H54 (cell line): ENCODE results near the gene GPR151.
"Not testable (repeated sequence)": the region's sequence is repeated elsewhere in the genome, so short reads cannot be mapped to it uniquely, and the experiment has no call there.

Experiments
- DNase-seq: peaks from one replicate; pipeline ENCODE4 v3.0.0; 2011; ENCODE audit warnings: low spot score, mixed read lengths; ENCODE audit not compliant: insufficient read length
- FAIRE-seq: peaks from 3 replicates; lab custom pipeline; 2011; peaks lifted over from hg19 to GRCh38; lab: Jason Lieb, UNC
- POLR2A ChIP-seq: IDR thresholded peaks from 2 replicates; pipeline ENCODE4 v1.6.1; 2011; ENCODE audit warnings: low read depth, mild to moderate bottlenecking, low read length

The GPR151 gene

DNA sequence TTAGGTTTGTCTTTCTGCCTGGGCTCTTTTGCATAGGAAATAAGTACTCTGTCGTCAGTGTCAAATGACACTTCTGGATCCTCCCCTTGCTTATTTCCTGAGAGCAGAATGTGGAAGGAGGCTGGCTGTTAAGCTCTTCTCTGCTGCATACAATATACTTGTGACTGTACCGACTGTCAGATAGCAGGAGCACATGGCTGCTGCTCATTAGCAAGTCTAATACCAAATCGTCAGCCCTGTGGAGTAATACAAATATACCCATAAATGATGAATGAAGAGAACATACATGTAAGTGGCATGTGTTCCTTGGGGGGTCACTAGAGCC lies at the start of gene GPR151:
Gene GPR151, minus strand, starts transcription at position 40 of the 325 bp plus-strand sequence. CDS start 77 bp downstream, outside the sequence.
- no peak for TF ChIP-seq POLR2A
- no peak for DNase-seq
- no peak for FAIRE-seq

DNA sequence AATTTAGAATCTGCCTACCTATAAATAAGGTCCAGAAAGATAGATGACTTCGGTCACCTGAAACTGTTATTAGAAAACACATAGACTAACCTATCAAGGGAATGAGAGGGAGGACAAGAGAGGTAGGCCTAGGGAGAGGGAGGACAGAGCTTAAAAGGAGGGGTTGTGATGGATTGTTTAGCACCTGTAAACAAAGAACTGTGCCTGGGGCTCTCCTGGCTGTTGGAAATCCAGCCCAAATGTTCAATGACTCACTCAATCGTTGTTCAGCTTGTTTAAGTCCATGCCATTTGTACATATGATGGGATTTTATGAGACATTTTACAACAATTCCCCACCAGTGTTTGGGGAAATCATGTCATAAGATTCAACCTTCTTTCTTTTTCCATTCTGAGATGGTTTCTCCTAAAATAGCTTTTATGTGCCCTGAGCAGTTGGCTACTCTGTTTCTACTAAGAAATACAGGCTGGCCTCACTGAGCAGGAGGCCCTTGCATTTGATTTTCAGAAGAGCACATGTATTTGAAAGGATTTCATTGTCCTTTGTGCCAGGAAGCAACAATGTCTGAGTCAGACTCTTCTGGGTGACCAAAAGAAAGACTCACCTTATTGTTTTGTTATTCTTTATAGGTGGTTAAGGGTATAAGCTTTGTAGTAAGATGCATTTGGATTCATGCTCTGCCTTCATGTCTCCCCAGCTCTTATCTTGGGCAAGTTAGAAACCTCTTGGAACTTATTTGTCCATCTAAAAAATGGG lies 48.2 kb upstream of the GPR151 start:
- DNase-seq, result no peak
- no peak for TF ChIP-seq POLR2A
- FAIRE-seq, result no peak

DNA sequence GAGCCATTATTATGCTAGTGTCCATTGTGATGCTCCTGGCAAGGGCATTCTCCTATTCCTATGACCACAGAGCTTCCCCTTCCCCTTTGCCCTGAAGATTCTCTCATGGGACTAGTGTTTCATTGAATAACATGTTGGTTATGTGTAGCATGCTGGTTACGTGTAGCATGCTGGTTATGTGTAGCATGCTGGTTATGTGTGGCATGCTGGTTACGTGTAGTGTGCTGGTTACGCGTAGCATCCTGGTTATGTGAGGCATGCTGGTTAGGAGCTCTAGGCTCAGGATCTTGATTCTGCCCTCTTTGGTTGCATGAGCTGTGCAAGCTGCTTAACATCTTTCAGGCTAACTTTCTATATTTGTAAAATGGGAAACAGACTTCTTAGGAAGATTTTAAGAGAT lies 46.5 kb upstream of the GPR151 start:
- TF ChIP-seq POLR2A, result no peak
- FAIRE-seq (no peak), DNase-seq (no peak)

- no peak for TF ChIP-seq POLR2A
- DNase-seq (no peak), FAIRE-seq (no peak)
These were observed 45.7 kb upstream of the GPR151 start for GRCh38 chr5:146561711-146562110.

- no peak for TF ChIP-seq POLR2A
- DNase-seq (peak; percentile 69), FAIRE-seq (no peak)
These were observed 44.3 kb upstream of the GPR151 start for GRCh38 chr5:146560205-146560812.

GRCh38 chr5:146556884-146557283 lies 40.9 kb upstream of the GPR151 start:
- not testable (repeated sequence) for DNase-seq, FAIRE-seq

DNA sequence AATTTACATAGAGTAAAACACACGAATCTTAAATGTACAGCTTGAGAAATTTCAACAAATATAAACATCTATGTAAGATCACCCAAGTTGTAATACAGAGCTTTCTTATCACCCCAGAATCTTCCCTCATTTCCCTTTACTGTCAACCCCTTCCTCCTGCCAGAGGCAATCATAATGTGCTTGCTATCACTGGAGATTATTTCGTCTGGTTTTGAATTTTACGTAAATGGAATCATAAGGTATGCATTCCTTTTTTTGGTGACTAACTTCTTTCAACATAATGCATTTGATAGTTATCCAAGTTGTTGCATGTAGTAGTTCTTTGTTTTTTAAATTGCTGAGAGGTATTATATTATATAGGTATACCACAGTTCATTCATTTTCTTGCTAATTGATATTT lies 37.5 kb upstream of the GPR151 start:
- no peak for TF ChIP-seq POLR2A
- no peak for FAIRE-seq
- DNase-seq, result no peak

DNA sequence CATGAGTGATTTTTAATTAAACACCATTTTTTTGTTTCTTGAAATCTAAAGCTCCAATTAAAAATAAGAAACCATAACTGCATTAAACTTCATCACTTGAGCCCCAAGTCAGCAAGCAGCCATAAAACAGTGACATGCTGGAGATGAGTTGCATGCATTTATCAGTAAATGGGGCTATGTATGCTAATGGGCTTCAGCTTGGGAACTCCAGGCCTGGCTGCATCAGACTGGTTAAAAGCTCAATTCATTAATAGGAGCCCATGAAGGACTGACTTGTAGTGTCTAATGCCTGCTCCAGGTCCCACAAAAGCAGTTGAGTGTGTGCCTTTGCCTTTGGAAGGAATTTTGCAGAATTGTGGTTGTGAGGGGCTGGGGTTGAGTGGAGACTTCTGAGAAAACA lies 33.6 kb upstream of the GPR151 start:
- no peak for TF ChIP-seq POLR2A
- FAIRE-seq (no peak), DNase-seq (no peak)

GRCh38 chr5:146548781-146549449 lies 32.9 kb upstream of the GPR151 start:
- DNase-seq (no peak), FAIRE-seq (no peak)
- no peak for TF ChIP-seq POLR2A

DNA sequence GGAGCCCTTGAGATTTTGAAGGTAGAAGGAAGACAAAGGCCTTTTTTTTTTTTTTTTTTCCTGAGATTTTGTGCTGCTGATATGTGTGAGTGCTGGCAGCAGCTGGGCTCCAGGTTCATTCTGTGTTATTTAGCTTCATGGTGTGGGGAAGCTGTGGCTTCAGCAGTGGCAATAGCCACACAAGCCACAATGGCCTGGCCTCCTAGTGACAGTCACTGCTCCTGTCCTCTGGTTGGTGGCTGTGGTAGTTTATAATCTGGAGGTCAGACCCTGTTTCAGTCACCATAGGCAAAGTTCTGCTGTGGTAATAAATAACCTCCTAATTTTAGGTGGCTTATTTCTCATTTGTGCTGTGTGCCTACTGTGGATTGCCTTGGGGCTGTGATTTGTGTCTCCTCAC lies 28.2 kb upstream of the GPR151 start:
- TF ChIP-seq POLR2A, result no peak
- DNase-seq (no peak), FAIRE-seq (no peak)

GRCh38 chr5:146541958-146542849 lies 26.2 kb upstream of the GPR151 start:
- TF ChIP-seq POLR2A, result no peak
- DNase-seq (peak; percentile 85), FAIRE-seq (peak; percentile 65)

- no peak for TF ChIP-seq POLR2A
- FAIRE-seq (no peak), DNase-seq (no peak)
These were observed 24.4 kb upstream of the GPR151 start for GRCh38 chr5:146540414-146540813.

DNA sequence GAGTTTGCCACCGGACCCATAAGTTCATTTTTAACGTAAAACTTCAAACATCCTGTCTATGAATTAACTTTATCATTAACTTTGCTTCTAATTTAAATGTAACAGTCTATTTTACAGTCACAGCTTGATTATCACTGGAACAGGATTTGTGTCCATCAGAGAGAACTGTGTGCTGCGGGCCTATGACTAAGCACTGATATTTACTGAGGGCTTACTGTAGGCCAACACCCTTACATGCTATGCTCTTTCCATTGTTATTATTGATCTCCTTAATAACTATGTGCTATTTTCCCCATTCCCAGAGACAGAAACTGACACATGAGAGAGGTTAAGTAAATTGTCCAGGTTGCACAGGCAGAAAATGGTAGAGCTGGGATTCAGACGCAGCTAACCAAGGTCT lies 24.0 kb upstream of the GPR151 start:
- no peak for FAIRE-seq
- no peak for TF ChIP-seq POLR2A
- no peak for DNase-seq

DNA sequence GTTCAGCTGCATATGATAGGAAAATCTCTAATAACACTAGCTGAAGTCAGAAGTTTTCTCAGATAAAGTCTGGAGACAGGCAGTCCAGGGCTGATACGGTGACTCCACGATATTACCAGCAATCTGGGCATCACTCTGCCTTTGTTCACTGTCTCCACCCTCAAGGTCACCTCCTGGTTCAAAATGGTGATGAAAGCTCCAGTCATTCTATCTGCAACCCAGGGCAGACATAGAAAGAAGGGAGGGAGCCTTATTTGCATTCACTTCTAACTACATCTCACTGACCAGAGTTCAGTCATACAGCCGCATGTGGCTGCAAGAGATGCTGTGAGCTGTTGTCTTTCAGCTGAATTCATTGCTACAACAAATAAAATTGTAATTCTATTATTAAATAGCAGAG lies 22.4 kb upstream of the GPR151 start:
- FAIRE-seq (no peak), DNase-seq (no peak)
- no peak for TF ChIP-seq POLR2A
